K562 (cell line): Measurements from ENCODE around the gene CISTR. TPM values are rescaled to one million over a fixed set of nuclear protein-coding genes. Genes with fewer than 3 reads are reported as not detected.
A peak's percentile ranks its signal among the peaks of the same experiment; 100 is the strongest.

Source experiments
- CREB1 ChIP-seq, 2 experiments: sonication (generic) in 1 of 2; formaldehyde crosslinking in 1 of 2; IDR thresholded peaks; 2 replicates each; pipeline versions ENCODE4 v1.6.1 to v1.8.0; 2012 to 2022; ENCODE audit warnings: inconsistent platforms in 1 of 2, mild to moderate bottlenecking in 1 of 2, missing genetic modification reagents in 1 of 2, moderate library complexity in 1 of 2
- EP400 ChIP-seq: fragments of 450-650 bp; IDR thresholded peaks from 2 replicates; pipeline ENCODE4 v1.6.1; 2017; ENCODE audit warnings: antibody characterized with exemption, mild to moderate bottlenecking, moderate library complexity
- HDAC1 ChIP-seq, 2 experiments: fragments of 450-650 bp; IDR thresholded peaks; 2 replicates each; pipeline ENCODE4 v1.6.1; 2016 to 2017; ENCODE audit warnings: inconsistent platforms in 1 of 2, mild to moderate bottlenecking in 1 of 2, moderate library complexity in 1 of 2
- JUND ChIP-seq, 2 experiments: IDR thresholded peaks; 2 replicates in 1 of 2; 3 replicates in 1 of 2; pipeline ENCODE4 v1.6.1; 2011; ENCODE audit warnings: borderline replicate concordance in 2 of 2, low read depth in 2 of 2, low read length in 2 of 2, improper control_type of control experiment in 1 of 2, missing biosample characterization in 1 of 2, missing genetic modification characterization in 1 of 2, missing genetic modification reagents in 1 of 2
- LEF1 ChIP-seq: fragments of 450-650 bp; IDR thresholded peaks from 2 replicates; pipeline ENCODE4 v1.6.1; 2016; ENCODE audit warnings: mild to moderate bottlenecking
- SMARCE1 ChIP-seq: fragments of 450-650 bp; IDR thresholded peaks from 2 replicates; pipeline ENCODE4 v1.7.1; 2016; ENCODE audit warnings: mild to moderate bottlenecking
- TAF9B ChIP-seq: fragments of 450-650 bp; IDR thresholded peaks from 2 replicates; pipeline ENCODE4 v1.6.1; 2018; ENCODE audit warnings: mild to moderate bottlenecking; ENCODE audit not compliant: partially characterized antibody
- TAL1 ChIP-seq: fragments of 450-650 bp; IDR thresholded peaks from 2 replicates; pipeline ENCODE4 v1.6.1; 2016; ENCODE audit warnings: mild to moderate bottlenecking
- U2AF1 ChIP-seq: fragments of 200-400 bp; formaldehyde crosslinking; optimal IDR thresholded peaks from 2 replicates; pipeline ENCODE3; 2017; ENCODE audit warnings: mild to moderate bottlenecking, low read depth, low read length, moderate library complexity
- ZNF324 ChIP-seq: fragments of 250-450 bp; sonication (Bioruptor Pico); IDR thresholded peaks from 2 replicates; pipeline ENCODE4 v1.4.0; 2020; ENCODE audit warnings: mild to moderate bottlenecking
- polyA plus RNA-seq, 8 experiments: library from polyadenylated mRNA; depleted of rRNA in 4 of 8; stranded (reverse) in 5 of 8; unstranded in 3 of 8; fragments of >200 nt; fragmentation: Nextera tagmentation in 2 of 8; fragmentation: Illumina TruSeq in 1 of 8; extraction: Ambion mirVana in 2 of 8; extraction: Trizol in 1 of 8; gene quantifications; 2 replicates each; pipeline versions ENCODE4 v1.2.1 to v1.2.3, GENCODE V29; 2011 to 2014; ENCODE audit warnings: inconsistent platforms in 1 of 8, missing spikeins in 1 of 8
- total RNA-seq, 7 experiments: library from RNA; depleted of rRNA in 6 of 7; stranded (reverse); fragments of >200 nt in 6 of 7; fragmentation: Illumina TruSeq in 2 of 7; extraction: Trizol in 2 of 7; gene quantifications; 2 replicates each; pipeline versions ENCODE4 v1.2.1 to v1.2.3, GENCODE V29; 2011 to 2021; ENCODE audit warnings: low replicate concordance in 1 of 7
- TF ChIP-seq, protein P1 (sequence below), 2 experiments: fragments of 250-450 bp in 1 of 2; fragments of 450-650 bp in 1 of 2; sonication (Bioruptor Pico) in 1 of 2; IDR thresholded peaks; 2 replicates each; pipeline versions ENCODE4 v1.6.1 to v1.8.0; 2016 to 2021; ENCODE audit warnings: mild to moderate bottlenecking in 2 of 2, moderate library complexity in 2 of 2, missing compliant biosample characterization in 1 of 2, missing genetic modification characterization in 1 of 2
- TF ChIP-seq, protein P2 (sequence below): fragments of 450-650 bp; IDR thresholded peaks from 2 replicates; pipeline ENCODE4 v1.6.1; 2018; ENCODE audit warnings: mild to moderate bottlenecking, low read depth; ENCODE audit not compliant: partially characterized antibody
- TF ChIP-seq, protein P3 (sequence below): fragments of 250-450 bp; sonication (Bioruptor Pico); IDR thresholded peaks from 2 replicates; pipeline ENCODE4 v1.4.0; 2020; ENCODE audit warnings: mild to moderate bottlenecking
- TF ChIP-seq, protein P4 (sequence below): fragments of 450-650 bp; IDR thresholded peaks from 2 replicates; pipeline ENCODE4 v1.6.1; 2016; ENCODE audit warnings: borderline replicate concordance
- TF ChIP-seq, protein P5 (sequence below), 3 experiments: fragments of 200-800 bp in 1 of 3; sonication (Bioruptor generic) in 1 of 3; sonication (generic) in 1 of 3; formaldehyde crosslinking in 1 of 3; IDR thresholded peaks; 2 replicates each; pipeline versions ENCODE4 v1.6.1 to v1.8.0; 2016 to 2022; ENCODE audit warnings: mild to moderate bottlenecking in 2 of 3, missing compliant biosample characterization in 2 of 3, missing genetic modification characterization in 2 of 3, missing genetic modification reagents in 1 of 3
- TF ChIP-seq, protein P6 (sequence below): sonication (generic); formaldehyde crosslinking; IDR thresholded peaks from 2 replicates; pipeline ENCODE4 v1.8.0; 2022; ENCODE audit warnings: mild to moderate bottlenecking, missing genetic modification reagents

CISTR gene
- total and polyA plus RNA-seq, 9 of the 15 experiments (the other 6 are each of a cell fraction or from before 2014, with no cell fraction given): not detected

DNA sequence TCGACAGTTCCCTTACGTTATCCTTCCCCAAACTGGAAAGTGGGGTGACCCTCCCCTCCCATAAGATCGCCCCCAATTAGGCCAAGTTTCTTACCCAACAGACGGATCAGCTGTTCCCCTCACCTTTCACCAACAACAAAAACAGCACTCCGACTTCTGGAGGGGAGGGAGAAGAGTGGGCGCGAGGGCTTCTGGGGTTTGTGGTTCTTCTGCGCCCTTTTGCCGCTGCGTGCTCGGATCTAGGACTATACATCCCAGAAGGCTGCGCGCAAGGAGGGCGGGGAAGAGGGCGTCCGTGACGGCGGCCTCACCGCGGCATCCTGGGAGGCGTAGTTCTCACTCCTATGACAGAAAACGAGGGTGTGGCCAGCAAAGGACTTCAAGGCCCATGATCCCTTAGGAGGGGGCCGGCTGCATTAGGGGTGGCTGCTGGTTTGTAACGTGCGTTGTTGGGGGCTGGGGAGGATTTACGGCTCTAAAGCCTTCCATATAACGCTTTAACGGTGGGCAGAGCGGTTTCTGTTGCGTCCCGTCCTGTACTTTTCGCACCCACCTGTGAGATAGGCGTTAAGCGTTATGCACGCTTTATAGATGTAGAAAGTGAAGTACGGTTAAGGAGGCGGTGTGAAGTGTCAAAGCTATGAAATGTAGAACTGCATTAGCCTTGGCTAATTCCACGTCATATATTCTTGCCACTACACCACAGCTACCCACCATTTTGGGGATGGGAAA, 24.3 kb downstream of the CISTR start, which contains the start of gene CALCOCO1 (continued):
- TF ChIP-seq, protein P1, sequence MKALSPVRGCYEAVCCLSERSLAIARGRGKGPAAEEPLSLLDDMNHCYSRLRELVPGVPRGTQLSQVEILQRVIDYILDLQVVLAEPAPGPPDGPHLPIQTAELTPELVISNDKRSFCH (CRISPR knock-in tag; IDR thresholded peaks at IDR 0.05): no peak
- TF ChIP-seq, protein P1 (tag; IDR thresholded peaks at IDR 0.05): peak; percentile 88
- TF ChIP-seq, protein P2, sequence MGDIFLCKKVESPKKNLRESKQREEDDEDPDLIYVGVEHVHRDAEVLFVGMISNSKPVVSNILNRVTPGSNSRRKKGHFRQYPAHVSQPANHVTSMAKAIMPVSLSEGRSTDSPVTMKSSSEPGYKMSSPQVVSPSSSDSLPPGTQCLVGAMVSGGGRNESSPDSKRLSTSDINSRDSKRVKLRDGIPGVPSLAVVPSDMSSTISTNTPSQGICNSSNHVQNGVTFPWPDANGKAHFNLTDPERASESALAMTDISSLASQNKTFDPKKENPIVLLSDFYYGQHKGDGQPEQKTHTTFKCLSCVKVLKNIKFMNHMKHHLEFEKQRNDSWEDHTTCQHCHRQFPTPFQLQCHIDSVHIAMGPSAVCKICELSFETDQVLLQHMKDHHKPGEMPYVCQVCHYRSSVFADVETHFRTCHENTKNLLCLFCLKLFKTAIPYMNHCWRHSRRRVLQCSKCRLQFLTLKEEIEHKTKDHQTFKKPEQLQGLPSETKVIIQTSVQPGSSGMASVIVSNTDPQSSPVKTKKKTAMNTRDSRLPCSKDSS: no peak
- TF ChIP-seq CREB1 (IDR thresholded peaks at IDR 0.05): peak; percentile 95
- peak; percentile 94 for TF ChIP-seq CREB1 (CRISPR knock-in tag; IDR thresholded peaks at IDR 0.05)
- TF ChIP-seq U2AF1: no peak
- TF ChIP-seq ZNF324: no peak; the same call in 1 of the 2 replicates
- peak; percentile 75 for TF ChIP-seq EP400
- TF ChIP-seq TAL1: no peak
- peak; percentile 36; the same call in 1 of the 2 replicates for TF ChIP-seq JUND (IDR thresholded peaks at IDR 0.05; ENCODE audit: borderline replicate concordance, low read depth, low read length)
- TF ChIP-seq JUND (tag; IDR thresholded peaks at IDR 0.05; ENCODE audit: borderline replicate concordance, low read depth, low read length): no peak; the same call in 2 of the 3 replicates
- TF ChIP-seq, protein P3, sequence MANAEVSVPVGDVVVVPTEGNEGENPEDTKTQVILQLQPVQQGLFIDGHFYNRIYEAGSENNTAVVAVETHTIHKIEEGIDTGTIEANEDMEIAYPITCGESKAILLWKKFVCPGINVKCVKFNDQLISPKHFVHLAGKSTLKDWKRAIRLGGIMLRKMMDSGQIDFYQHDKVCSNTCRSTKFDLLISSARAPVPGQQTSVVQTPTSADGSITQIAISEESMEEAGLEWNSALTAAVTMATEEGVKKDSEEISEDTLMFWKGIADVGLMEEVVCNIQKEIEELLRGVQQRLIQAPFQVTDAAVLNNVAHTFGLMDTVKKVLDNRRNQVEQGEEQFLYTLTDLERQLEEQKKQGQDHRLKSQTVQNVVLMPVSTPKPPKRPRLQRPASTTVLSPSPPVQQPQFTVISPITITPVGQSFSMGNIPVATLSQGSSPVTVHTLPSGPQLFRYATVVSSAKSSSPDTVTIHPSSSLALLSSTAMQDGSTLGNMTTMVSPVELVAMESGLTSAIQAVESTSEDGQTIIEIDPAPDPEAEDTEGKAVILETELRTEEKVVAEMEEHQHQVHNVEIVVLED (CRISPR knock-in tag): peak; percentile 94
- TF ChIP-seq SMARCE1: no peak
- TF ChIP-seq, protein P4, sequence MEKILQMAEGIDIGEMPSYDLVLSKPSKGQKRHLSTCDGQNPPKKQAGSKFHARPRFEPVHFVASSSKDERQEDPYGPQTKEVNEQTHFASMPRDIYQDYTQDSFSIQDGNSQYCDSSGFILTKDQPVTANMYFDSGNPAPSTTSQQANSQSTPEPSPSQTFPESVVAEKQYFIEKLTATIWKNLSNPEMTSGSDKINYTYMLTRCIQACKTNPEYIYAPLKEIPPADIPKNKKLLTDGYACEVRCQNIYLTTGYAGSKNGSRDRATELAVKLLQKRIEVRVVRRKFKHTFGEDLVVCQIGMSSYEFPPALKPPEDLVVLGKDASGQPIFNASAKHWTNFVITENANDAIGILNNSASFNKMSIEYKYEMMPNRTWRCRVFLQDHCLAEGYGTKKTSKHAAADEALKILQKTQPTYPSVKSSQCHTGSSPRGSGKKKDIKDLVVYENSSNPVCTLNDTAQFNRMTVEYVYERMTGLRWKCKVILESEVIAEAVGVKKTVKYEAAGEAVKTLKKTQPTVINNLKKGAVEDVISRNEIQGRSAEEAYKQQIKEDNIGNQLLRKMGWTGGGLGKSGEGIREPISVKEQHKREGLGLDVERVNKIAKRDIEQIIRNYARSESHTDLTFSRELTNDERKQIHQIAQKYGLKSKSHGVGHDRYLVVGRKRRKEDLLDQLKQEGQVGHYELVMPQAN: no peak; the same call in 1 of the 2 replicates
- TF ChIP-seq, protein P5, sequence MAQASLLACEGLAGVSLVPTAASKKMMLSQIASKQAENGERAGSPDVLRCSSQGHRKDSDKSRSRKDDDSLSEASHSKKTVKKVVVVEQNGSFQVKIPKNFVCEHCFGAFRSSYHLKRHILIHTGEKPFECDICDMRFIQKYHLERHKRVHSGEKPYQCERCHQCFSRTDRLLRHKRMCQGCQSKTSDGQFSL (CRISPR knock-in tag; IDR thresholded peaks at IDR 0.05): no peak
- TF ChIP-seq, protein P5 (tag; IDR thresholded peaks at IDR 0.05): no peak
- peak in 1 of 2 experiments; percentile 97; a peak in 2 of 4 replicates for TF ChIP-seq HDAC1 (IDR thresholded peaks at IDR 0.05)
- peak; percentile 21; the same call in 1 of the 2 replicates for TF ChIP-seq LEF1
- peak; percentile 36 for TF ChIP-seq TAF9B
- TF ChIP-seq, protein P6, sequence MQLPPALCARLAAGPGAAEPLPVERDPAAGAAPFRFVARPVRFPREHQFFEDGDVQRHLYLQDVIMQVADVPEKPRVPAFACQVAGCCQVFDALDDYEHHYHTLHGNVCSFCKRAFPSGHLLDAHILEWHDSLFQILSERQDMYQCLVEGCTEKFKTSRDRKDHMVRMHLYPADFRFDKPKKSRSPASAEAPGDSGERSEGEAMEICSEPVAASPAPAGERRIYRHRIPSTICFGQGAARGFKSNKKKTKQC (CRISPR knock-in tag): 0 out of 2 replicates have a peak, but pooled peaks have one; percentile 22
